ENCODE data around the gene DIPK1B.

DNA sequence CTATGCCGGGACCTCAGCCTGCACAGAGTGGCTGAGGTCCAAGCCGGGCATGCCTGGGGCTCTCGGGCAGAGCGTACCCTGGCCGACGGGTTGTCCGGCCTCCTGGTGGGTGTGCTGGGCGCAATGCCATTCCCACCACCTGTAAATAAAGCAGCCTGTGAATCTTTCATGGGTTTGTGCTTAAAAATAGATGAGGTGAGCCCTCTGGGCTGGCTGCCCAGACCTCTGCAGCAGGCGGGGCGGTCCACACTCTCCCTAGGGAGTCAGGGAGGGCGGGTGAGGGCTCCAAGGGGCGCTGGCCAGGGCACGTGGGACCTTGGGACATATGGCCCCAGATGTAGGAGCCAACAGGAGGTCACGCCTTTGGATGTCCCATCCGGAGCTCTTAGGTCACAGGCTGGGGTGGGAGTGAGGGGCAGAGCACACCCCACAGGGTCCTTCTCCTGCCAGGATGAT, 21.5 kb upstream of the DIPK1B start:
- TF ChIP-seq EZH2 (IDR thresholded peaks at IDR 0.05; ENCODE audit: low read depth, unreplicated experiment) (no peak), CREB1 (CRISPR knock-in tag; IDR thresholded peaks at IDR 0.05; ENCODE audit: low read depth) (no peak), POLR2AphosphoS5 (IDR thresholded peaks at IDR 0.05; ENCODE audit: low read depth) (no peak), EZH2phosphoT487 (IDR thresholded peaks at IDR 0.05; ENCODE audit: unreplicated experiment) (no peak), STAT1 (IDR thresholded peaks at IDR 0.05; ENCODE audit: unreplicated experiment) (no peak), JUNB (IDR thresholded peaks at IDR 0.05; ENCODE audit: unreplicated experiment) (no peak), ZNF114 (CRISPR knock-in tag; IDR thresholded peaks at IDR 0.05) (no peak), ZNF331 (CRISPR knock-in tag; IDR thresholded peaks at IDR 0.05; ENCODE audit: low read depth) (no peak), NANOG (IDR thresholded peaks at IDR 0.05; ENCODE audit: borderline replicate concordance) (no peak)
- TF ChIP-seq, protein P1, sequence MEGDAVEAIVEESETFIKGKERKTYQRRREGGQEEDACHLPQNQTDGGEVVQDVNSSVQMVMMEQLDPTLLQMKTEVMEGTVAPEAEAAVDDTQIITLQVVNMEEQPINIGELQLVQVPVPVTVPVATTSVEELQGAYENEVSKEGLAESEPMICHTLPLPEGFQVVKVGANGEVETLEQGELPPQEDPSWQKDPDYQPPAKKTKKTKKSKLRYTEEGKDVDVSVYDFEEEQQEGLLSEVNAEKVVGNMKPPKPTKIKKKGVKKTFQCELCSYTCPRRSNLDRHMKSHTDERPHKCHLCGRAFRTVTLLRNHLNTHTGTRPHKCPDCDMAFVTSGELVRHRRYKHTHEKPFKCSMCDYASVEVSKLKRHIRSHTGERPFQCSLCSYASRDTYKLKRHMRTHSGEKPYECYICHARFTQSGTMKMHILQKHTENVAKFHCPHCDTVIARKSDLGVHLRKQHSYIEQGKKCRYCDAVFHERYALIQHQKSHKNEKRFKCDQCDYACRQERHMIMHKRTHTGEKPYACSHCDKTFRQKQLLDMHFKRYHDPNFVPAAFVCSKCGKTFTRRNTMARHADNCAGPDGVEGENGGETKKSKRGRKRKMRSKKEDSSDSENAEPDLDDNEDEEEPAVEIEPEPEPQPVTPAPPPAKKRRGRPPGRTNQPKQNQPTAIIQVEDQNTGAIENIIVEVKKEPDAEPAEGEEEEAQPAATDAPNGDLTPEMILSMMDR (conservative IDR thresholded peaks at IDR 0.05; ENCODE audit: low read depth in 2 of 2), result no peak
- TF ChIP-seq, protein P2, sequence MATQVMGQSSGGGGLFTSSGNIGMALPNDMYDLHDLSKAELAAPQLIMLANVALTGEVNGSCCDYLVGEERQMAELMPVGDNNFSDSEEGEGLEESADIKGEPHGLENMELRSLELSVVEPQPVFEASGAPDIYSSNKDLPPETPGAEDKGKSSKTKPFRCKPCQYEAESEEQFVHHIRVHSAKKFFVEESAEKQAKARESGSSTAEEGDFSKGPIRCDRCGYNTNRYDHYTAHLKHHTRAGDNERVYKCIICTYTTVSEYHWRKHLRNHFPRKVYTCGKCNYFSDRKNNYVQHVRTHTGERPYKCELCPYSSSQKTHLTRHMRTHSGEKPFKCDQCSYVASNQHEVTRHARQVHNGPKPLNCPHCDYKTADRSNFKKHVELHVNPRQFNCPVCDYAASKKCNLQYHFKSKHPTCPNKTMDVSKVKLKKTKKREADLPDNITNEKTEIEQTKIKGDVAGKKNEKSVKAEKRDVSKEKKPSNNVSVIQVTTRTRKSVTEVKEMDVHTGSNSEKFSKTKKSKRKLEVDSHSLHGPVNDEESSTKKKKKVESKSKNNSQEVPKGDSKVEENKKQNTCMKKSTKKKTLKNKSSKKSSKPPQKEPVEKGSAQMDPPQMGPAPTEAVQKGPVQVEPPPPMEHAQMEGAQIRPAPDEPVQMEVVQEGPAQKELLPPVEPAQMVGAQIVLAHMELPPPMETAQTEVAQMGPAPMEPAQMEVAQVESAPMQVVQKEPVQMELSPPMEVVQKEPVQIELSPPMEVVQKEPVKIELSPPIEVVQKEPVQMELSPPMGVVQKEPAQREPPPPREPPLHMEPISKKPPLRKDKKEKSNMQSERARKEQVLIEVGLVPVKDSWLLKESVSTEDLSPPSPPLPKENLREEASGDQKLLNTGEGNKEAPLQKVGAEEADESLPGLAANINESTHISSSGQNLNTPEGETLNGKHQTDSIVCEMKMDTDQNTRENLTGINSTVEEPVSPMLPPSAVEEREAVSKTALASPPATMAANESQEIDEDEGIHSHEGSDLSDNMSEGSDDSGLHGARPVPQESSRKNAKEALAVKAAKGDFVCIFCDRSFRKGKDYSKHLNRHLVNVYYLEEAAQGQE (IDR thresholded peaks at IDR 0.05; ENCODE audit: unreplicated experiment), result no peak
- TF ChIP-seq, protein P3, sequence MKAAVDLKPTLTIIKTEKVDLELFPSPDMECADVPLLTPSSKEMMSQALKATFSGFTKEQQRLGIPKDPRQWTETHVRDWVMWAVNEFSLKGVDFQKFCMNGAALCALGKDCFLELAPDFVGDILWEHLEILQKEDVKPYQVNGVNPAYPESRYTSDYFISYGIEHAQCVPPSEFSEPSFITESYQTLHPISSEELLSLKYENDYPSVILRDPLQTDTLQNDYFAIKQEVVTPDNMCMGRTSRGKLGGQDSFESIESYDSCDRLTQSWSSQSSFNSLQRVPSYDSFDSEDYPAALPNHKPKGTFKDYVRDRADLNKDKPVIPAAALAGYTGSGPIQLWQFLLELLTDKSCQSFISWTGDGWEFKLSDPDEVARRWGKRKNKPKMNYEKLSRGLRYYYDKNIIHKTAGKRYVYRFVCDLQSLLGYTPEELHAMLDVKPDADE (IDR thresholded peaks at IDR 0.05), result no peak
- TF ChIP-seq, protein P4, sequence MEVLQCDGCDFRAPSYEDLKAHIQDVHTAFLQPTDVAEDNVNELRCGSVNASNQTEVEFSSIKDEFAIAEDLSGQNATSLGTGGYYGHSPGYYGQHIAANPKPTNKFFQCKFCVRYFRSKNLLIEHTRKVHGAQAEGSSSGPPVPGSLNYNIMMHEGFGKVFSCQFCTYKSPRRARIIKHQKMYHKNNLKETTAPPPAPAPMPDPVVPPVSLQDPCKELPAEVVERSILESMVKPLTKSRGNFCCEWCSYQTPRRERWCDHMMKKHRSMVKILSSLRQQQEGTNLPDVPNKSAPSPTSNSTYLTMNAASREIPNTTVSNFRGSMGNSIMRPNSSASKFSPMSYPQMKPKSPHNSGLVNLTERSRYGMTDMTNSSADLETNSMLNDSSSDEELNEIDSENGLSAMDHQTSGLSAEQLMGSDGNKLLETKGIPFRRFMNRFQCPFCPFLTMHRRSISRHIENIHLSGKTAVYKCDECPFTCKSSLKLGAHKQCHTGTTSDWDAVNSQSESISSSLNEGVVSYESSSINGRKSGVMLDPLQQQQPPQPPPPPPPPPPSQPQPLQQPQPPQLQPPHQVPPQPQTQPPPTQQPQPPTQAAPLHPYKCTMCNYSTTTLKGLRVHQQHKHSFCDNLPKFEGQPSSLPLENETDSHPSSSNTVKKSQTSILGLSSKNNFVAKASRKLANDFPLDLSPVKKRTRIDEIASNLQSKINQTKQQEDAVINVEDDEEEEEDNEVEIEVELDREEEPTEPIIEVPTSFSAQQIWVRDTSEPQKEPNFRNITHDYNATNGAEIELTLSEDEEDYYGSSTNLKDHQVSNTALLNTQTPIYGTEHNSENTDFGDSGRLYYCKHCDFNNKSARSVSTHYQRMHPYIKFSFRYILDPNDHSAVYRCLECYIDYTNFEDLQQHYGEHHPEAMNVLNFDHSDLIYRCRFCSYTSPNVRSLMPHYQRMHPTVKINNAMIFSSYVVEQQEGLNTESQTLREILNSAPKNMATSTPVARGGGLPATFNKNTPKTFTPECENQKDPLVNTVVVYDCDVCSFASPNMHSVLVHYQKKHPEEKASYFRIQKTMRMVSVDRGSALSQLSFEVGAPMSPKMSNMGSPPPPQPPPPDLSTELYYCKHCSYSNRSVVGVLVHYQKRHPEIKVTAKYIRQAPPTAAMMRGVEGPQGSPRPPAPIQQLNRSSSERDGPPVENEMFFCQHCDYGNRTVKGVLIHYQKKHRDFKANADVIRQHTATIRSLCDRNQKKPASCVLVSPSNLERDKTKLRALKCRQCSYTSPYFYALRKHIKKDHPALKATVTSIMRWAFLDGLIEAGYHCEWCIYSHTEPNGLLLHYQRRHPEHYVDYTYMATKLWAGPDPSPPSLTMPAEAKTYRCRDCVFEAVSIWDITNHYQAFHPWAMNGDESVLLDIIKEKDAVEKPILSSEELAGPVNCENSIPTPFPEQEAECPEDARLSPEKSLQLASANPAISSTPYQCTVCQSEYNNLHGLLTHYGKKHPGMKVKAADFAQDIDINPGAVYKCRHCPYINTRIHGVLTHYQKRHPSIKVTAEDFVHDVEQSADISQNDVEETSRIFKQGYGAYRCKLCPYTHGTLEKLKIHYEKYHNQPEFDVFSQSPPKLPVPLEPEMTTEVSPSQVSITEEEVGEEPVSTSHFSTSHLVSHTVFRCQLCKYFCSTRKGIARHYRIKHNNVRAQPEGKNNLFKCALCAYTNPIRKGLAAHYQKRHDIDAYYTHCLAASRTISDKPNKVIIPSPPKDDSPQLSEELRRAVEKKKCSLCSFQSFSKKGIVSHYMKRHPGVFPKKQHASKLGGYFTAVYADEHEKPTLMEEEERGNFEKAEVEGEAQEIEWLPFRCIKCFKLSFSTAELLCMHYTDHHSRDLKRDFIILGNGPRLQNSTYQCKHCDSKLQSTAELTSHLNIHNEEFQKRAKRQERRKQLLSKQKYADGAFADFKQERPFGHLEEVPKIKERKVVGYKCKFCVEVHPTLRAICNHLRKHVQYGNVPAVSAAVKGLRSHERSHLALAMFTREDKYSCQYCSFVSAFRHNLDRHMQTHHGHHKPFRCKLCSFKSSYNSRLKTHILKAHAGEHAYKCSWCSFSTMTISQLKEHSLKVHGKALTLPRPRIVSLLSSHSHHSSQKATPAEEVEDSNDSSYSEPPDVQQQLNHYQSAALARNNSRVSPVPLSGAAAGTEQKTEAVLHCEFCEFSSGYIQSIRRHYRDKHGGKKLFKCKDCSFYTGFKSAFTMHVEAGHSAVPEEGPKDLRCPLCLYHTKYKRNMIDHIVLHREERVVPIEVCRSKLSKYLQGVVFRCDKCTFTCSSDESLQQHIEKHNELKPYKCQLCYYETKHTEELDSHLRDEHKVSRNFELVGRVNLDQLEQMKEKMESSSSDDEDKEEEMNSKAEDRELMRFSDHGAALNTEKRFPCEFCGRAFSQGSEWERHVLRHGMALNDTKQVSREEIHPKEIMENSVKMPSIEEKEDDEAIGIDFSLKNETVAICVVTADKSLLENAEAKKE (CRISPR knock-in tag; IDR thresholded peaks at IDR 0.05), result no peak

Data from GM23338 (cell line).